ENCODE measurements around the gene MRPL53.

GRCh38 chr2:74427551-74427950 lies 44.9 kb downstream of the MRPL53 start:
- TF ChIP-seq, protein P1, sequence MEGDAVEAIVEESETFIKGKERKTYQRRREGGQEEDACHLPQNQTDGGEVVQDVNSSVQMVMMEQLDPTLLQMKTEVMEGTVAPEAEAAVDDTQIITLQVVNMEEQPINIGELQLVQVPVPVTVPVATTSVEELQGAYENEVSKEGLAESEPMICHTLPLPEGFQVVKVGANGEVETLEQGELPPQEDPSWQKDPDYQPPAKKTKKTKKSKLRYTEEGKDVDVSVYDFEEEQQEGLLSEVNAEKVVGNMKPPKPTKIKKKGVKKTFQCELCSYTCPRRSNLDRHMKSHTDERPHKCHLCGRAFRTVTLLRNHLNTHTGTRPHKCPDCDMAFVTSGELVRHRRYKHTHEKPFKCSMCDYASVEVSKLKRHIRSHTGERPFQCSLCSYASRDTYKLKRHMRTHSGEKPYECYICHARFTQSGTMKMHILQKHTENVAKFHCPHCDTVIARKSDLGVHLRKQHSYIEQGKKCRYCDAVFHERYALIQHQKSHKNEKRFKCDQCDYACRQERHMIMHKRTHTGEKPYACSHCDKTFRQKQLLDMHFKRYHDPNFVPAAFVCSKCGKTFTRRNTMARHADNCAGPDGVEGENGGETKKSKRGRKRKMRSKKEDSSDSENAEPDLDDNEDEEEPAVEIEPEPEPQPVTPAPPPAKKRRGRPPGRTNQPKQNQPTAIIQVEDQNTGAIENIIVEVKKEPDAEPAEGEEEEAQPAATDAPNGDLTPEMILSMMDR (IDR thresholded peaks at IDR 0.05 in 4 of 5, conservative IDR thresholded peaks at IDR 0.05 in 1 of 5), result no peak
- TF ChIP-seq POLR2A (IDR thresholded peaks at IDR 0.05), result no peak

All from gastrocnemius medialis (tissue), 4 donors.